HG03571 (cell line): ENCODE measurements around the gene C3orf22.
"Not testable (repeated sequence)": the region's sequence is repeated elsewhere in the genome, so short reads cannot be mapped to it uniquely, and the experiment has no call there.

Source experiments
- ATAC-seq: cut with Tn5 transposase; IDR thresholded peaks from one replicate; pipeline ENCODE4 v1.9.1; 2021; ENCODE audit not compliant: unreplicated experiment

C3orf22 gene

DNA sequence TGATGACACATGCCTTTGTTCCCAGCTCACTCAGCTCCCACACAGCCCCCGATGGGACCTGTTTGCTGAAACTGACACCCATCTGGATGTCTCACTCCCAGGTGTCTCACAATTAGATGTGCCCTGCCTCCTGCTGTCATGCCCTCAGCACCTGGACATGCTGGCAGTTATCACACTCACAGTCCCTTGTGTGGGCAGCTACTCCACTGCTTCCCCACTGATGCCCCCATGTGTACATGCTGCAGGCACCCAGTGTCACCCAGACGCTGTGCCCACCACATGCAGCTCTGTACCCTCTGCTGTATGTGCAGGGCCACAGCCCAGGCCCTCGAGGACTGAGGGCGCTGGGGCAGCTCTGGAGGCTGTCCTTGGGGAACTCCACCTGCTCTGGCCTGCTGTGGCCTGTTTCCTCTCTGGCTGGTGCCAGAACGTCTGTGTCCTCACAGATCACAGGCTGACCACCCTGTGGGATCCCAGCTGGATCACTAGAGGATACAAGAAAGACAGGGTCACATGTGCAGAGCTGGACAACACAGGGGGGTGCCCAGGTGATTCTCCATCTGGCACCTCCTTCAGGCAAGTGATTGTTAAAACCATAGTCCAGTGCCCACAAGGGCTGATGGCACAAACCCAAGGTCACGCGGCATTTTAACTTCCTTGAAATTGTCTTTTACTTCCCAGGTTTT, 14.0 kb downstream of the C3orf22 start:
- ATAC-seq: no peak

DNA sequence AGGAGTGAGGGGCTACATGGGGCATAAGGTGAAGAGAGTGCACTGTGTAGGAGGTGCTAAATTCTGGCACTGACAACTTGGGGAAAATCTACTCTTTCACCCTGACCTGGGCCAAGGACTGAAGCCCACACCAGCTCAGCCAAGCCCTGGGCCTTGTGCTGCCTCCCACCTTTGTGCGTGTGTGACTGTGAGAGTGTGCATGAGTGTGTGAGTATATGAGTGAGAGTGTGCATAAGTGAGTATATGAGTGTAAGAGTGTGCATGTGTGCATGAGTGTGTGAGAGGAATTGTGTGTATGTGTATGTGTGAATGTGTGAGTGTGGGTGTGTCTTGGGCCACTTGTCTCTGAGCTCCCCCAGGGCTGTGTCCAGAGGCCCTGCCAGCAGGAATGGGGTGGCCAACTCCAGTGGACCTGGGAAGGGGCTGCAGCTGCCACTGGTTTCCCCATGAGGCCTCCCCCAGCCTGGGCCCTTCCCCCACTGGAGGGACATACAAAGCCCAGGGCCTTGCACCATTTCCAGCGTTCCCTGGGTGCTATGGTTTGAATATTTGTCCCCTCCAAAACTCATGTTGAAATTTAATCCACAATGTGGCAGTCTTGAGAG, 15.2 kb downstream of the C3orf22 start:
- ATAC-seq: no peak

DNA sequence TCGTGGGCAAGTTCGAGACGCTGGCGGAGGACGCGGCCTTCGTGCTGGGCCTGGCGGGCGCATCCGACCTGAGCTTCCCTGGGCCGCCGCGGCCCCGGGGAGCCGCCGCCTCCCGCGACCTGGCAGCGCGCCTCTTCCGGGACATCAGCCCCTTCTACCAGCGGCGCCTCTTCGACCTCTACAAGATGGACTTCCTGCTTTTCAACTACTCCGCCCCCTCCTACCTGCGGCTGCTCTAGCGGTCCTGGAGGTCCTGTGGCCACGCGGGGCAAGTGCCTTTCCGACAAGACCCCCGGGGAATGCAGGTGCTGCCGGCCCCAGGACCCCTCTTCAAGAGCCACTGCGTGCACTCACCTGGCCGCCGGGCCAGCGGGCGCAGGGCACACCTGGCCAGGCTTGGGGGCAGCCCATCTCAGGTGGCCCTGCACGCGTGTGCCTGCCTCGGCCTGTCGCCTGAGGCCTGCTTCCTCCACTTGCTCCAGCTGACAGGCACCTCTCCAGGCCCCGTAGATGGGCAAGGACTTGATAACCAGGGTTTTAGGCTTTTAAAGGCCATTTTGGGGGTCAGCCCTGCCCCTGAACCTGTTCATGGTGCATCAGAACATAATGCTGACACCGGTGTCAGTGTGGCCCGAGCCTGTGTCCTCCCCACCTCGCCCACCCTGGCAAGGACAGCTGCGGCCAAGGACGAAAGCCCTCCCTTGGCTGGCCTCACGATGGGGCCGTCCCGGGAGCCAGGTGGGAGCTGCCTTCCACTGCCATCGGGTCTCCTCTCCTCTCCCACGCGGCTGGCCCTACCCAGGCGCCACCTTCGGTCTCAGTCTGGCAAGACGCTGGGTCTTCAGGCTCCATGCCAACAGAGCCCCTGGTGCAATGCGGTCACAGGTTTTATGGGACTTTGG, 16.1 kb downstream of the C3orf22 start:
- ATAC-seq: no peak

DNA sequence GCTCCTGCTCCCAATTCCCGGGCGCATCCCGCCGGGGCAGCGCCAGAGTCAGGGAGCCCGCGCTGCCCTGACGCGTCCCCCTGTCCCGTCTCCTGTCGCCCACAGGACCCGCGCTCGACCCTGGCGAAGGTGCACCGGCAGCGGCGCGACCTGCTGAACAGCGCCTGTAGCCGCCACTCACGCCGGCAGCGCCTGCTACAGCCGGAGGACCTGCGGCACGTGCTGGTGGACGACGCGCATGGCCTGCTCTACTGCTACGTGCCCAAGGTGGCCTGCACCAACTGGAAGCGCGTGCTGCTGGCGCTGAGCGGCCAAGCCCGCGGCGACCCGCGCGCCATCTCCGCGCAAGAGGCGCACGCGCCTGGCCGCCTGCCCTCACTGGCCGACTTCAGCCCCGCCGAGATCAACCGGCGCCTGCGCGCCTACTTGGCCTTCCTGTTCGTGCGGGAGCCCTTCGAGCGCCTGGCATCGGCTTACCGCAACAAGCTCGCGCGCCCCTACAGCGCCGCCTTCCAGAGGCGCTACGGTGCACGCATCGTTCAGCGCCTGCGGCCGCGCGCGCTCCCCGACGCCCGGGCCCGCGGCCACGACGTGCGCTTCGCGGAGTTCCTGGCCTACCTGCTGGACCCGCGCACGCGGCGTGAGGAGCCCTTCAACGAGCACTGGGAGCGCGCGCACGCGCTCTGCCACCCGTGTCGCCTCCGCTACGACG, 16.9 kb downstream of the C3orf22 start:
- ATAC-seq: no peak

DNA sequence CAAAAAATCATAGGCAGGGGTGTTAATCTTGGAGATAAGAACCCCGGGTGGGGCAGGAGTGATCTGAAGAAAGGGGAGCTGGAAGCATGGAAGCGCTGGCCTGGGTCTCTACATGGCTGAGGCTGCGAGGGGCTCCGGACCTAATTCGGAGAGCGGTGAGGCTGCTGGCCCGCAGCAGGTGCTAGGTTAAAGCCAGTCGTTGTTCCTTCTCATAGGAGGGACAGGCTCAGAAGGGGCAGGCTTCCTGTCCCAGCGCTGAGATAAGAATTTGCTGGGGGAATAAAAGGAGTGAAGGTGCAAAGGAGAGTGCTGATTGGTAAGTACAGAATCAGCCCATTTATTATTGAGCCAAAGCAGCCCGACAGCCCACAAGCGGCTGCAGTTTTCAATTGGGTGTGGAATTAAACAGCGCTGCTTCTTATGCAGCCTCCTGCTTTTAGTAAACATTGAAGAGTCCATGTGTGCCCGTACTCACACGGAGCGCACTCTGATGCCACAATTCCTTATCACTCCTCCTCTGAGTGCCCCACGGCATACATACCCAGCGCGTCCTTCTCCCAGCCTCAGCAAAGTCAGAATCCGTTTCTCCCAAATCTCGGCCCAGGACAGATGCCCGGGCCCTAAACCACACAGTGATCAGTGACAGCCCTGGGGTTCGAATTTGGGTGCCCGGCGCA, 17.6 kb downstream of the C3orf22 start:
- ATAC-seq: no peak

DNA sequence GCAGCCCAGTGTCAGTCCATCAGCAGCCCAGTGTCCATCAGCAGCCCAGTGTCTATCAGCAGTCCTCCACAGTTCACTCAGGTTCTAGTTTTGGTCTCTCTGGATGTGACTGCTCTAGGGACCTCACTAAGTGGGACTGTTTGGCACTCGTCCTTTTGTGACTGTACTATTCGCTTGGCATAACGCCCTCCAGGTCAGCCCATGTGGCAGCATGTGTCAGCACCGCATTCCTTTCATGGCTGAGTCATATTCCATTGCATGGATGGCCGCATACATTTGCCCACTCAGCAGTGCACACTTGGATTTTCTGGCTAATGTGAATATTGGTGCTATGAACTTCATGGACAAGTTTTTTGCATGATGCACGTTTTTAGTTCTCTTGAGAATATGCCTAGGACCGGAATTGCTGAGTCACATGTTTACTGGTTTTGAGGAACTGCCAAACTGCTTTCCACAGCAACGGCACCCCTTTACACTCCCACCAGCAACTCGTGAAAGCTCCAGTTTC, 18.3 kb downstream of the C3orf22 start:
- ATAC-seq: no peak

DNA sequence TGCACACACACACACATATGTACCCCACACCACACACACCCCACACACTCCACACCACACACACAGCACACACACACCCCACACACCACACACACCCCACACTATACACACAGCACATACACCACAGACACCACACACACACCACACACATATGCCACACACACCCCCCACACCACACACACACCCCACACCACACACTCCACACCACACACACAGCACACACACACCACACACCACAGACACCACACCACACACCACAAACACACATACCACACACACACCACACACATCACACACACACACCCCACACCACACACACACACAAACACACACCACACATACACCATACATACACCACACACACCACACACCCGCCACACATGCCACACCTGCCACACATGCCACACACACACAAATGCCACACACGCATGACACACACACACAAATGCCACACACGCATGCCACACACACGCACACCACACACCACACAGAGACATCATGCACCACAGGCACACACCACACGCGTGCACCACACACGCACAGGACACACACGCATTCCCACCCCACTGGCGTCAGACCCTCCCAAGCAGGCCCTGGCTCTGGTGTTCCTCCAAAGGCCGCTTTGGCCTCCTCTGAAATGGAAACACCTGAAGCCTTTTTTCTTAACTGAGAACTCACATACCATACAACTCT, 19.0 kb downstream of the C3orf22 start:
- no peak for ATAC-seq

DNA sequence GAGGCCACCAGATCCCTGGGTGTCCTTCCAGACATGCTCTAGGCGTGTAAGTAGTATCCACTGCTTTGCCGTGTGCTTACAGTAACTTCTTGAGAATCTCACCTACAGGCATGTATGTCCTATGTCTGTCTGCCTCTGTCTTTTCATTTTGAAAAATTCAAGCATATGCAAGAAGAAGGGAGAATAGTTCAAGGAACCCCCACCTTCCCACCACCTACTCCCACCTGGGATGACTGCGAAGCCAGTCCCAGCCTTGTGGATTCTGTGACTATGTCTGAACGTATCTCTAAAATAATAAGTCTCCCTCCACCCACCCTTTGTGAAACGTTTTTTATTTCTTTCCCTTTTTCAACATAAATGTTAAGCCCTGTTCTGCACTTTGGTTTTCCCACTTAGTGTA, 19.8 kb downstream of the C3orf22 start:
- ATAC-seq: no peak

DNA sequence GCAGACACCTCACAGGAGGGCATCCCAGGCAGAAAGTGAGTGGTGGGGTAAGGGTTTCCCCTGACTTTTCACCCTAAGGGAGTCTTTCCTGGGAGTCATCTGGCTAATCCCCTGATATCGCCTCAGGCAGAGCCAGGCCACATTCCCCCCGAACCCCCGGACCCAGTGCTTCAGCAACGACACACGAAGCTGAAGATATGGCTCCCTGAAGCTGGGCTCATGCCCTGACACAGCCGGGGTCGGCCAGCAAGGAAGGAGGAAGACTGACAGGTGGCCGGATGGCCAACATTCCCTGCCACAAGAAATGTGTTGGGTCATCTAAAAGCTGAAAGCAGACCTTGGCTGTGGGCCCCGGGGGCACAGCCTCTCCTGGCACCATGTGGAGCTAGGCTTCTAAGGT, 20.4 kb downstream of the C3orf22 start:
- no peak for ATAC-seq

DNA sequence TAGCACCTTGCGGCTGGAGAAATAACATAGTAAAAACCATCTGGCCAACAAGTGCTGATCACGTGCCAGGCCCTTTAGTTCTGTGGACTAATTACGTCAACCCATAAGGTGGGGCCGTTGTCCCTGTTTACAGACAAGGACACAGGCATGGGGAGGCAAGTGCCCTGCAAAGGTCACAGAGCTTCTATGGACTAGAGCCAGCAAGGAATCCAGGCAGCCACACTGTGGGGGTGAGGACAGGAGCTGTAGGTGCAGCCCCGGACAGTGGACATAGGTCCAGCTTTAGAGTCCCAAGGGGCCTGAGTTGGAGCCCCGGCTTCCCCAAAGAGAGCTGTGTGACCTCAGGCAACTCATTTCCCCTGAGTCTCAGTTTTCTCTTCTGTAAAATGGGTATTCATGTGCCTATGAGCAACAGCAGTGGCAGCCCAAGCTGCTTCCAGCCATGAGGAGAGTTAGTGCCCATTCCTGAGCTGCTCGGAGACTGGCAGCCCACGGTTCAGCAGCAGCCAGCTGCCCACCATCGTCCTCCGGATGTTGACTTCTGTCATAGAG, 20.9 kb downstream of the C3orf22 start:
- no peak for ATAC-seq

DNA sequence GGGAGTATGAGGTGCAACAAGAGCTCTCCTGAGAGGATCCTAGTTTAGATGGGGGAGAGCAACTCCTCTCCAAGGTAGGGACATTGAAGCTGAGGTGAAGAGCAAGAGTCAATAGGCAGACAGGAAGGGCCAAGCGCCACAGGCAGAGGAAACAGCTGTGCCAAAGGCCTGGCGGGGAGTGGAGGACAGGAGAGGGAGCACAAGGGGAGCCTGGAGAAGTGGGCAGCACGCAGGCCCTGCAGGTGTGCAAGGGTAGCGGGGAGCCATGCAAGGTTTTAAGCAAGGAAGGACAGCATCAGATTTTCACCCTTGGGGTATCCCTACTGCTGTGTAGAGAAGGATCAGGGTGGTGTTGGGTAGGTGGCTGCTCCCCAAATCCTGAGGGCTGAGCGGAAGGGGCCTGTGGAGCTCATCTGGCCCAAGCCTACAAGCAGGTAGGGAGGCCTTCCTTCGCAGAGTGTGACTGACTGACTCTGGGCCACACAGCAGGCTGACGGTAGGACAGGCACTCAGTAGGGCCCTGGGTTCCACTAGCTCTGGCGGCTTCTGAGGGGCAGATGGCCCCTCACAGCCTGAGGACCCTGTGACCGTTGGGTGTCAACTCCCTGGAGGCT, 21.5 kb downstream of the C3orf22 start:
- ATAC-seq: no peak

DNA sequence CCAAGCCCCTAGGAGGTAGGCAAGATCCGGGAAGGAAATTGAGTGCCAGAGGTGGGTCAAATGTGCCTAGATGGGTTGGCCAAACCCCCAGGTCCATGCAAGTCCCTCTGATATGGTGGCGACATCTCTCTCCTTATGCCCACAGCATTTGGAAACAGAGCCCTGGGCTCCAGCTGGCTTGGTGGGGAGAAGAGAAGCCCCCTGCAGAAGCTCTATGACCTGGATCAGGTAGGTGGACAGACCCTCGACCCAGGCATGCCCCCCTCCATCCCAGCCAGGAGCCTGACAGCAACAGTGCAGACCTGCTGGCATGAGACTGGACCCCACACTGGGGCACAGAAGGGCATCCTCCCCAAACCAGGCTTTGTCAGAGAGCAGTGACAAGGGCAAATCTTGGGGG, 22.6 kb downstream of the C3orf22 start:
- ATAC-seq: no peak

DNA sequence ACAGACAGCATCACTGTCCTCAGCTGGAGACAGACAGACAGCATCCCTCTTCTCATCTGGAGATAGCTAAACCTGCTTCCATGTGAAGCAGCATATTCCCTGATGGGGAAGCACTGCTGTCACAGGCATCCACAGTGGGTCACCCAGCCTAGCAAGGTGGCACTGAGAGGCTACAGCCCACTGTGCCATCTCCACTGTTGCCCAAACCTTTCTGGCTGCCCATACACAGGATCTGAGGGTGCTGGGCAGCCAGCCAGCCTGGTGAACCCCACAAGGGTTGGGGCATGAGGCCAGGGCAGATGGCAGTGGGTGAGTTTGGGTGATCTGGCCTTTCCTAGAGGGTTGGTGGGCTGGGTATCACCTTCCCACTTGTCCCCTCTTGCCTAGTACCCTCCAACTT, 23.1 kb downstream of the C3orf22 start:
- ATAC-seq: no peak

DNA sequence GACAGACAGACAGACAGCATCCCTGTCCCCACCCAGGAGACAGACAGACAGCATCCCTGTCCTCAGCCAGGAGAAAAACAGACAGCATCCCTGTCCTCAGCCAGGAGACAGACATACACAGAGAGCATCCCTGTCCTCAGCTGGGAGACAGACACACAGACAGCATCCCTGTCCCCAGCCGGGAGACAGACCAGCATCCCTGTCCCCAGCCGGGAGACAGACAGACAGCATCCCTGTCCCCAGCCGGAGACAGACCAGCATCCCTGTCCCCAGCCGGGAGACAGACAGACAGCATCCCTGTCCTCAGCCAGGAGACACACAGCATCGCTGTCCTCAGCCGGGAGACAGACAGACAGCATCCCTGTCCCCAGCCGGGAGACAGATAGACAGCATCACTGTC, 24.0 kb downstream of the C3orf22 start:
- not testable (repeated sequence) for ATAC-seq

DNA sequence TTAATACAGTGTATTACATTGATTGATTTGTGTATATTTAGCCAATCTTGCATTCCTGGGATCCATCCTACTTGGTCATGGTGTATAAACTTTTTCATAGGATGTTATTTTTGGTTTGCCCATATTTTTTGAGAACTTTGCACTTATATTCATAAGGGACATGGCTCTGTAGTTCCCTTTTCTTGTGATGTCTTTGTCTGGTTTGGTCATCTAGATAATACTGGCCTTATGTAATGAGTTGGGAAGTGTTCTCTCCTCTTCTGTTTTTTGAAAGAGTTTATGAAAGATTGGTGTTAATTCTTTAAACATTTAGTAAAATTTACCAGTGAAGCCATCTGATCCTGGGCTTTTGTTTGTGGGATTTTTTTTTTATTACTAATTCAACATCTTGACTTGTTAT, 25.2 kb downstream of the C3orf22 start:
- no peak for ATAC-seq

DNA sequence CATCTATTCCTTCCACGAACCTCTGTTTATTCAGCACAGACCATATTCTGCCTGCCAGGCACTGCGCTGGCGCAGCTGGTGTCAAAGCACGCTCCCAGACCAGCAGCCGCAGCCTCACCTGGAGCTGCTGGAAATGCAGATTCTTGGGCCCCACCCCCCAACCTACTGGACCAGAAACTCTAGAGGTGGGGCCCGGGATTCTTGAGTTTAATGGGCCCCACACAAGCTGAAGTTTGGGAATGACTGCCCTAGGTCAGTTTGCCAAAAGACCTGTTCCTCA, 27.7 kb downstream of the C3orf22 start:
- no peak for ATAC-seq

DNA sequence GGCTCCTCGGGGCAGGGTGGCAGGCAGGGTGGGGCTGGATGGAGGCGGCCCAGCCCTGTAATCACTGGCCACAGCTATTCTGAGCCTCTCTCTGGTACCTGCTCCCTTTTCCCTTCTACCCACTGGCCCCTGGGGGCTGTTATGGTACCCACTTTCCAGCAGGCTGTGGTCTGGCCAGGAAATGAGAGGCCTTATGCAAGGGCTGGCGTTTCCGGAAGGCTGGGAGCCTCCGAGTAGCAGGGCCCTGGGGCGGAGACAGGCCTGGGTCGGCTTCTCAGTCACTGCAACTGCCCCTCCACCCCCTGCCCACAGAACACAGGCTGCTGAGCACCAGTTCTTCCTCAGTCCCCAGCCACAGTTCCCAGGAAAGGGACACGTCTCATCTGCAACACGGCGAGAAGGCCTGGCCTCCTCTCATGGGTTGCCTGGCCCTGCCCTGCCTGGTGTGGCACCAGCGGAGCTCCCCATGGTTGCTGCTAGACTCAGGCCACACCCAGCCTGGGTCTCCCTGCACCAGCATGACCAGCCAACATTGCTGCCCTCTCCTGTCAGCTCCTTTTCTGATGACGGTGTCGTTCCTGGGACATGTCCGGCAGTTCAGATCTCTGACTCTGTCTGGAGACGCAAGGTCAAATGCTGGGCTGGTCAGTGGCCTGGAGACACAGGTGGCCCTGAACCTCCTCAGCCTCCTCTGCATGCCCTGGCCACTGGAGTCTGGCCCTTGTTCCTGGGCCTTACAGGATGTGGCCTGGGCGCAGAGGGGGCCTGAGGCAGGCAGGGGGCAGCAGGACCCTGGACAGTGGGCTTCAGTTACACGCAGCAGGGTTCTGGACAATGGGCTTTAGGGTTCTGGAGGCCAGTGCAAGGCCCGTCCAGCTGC, 28.3 kb downstream of the C3orf22 start:
- ATAC-seq: no peak

DNA sequence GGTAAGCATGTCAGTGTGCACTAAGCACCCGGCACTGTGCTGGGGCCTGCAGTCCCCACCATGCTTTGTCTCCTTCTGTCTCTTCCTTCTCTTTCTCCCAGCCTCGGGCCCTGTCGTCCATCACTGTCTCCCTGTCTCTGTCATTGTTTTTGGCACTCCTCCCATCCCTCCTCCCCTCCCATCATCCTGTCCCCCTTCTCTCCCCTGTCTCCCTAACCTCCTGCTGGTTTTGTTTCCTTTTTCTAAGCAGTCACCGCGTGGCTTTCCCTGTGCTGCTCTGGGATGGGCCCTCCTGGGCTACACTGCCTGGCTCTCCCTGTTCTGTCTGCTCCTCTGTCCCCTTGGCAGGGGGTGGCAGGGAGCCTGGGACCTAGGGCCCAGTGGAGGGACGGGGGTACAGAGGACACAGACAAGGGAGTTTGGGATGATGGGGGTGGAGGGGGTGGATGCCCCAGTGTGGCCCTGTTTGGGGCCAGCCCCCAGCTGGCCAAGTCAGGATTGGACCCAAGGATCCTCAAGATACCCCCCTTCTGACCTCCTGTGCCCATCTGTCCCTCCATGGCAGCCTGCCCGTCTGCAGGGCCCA, 29.1 kb downstream of the C3orf22 start:
- no peak for ATAC-seq
